ENCODE measurements around the gene HOXA5. TPM values are rescaled to one million over a fixed set of nuclear protein-coding genes. Genes with fewer than 3 reads are reported as not detected.

HOXA5 gene
- total and polyA plus RNA-seq, 2 donors (not counting 3 experiments of a cell fraction or from before 2014, with no cell fraction given), result 18.6 to 18.8 TPM

DNA sequence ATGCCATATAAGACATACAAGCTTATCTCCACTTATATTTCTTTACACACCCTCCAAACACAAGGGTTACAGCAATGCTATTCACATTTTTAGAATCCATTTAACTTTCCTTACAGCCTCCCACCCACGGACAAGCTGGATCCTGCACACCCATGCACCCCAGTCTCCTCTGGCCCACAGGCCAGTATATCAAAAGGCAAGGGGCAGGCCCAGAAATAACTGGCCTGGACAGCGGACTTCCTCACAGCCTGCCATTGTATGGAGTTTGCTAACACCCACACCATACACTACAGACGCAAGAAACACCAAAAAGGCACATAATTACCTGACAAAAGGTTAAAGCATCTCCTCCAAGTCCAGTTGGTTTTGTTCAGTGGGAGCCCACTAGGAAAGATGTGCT is 24.9 kb downstream of the HOXA5 start:
- no TSS peak for BruUV-seq (replicated peaks)
- no peak for DNase-seq (ENCODE audit: low read depth, low spot score)
- Histone ChIP-seq H3K79me2 (ENCODE audit: control insufficient read depth, insufficient read depth, low read length) (peaks cover 94% of the 10 kb centered on the region), H3K9ac (replicated peaks; ENCODE audit: extremely low read depth, insufficient read depth, low read length) (peak overlapping the region; percentile 97), H3K27me3 (ENCODE audit: control insufficient read depth in 2 of 2, insufficient read depth in 2 of 2, low read length in 2 of 2) (no peaks in the 10 kb centered on the region), H3K4me2 (ENCODE audit: insufficient read depth, low read length) (peak overlapping the region; percentile 97), H3K9me3 (replicated peaks; ENCODE audit: control insufficient read depth, insufficient read depth, low read length) (no peaks in the 10 kb centered on the region), H3K36me3 (ENCODE audit: control insufficient read depth in 2 of 2, extremely low read depth in 1 of 2, insufficient read depth in 2 of 2, low read length in 2 of 2) (no peaks in the 10 kb centered on the region), H3K27ac (ENCODE audit: insufficient read depth, low read depth, low read length) (peak overlapping the region; percentile 96), H3K4me3 (replicated peaks in 1 of 3; ENCODE audit: insufficient read depth in 1 of 3, low read depth in 1 of 3, low read length in 3 of 3) (peak overlapping the region in 1 of 3 experiments; percentile 91), H4K20me1 (replicated peaks; ENCODE audit: control insufficient read depth, extremely low read depth, insufficient read depth, low read length) (no peaks in the 10 kb centered on the region), H3K9me1 (replicated peaks; ENCODE audit: control insufficient read depth, extremely low read depth, insufficient read depth, low read length) (no peaks in the 10 kb centered on the region), H3K4me1 (ENCODE audit: control insufficient read depth, extremely low read depth, insufficient read depth, low read length) (peaks cover 79% of the 10 kb centered on the region), H2AFZ (ENCODE audit: low read depth, low read length) (no peak overlapping the region)
- dilution Hi-C loops (cut with MboI; ENCODE audit: extremely low pct_ligation_motif_present, low sequenced_read_pairs) (no loop called here), intact Hi-C loops (cut with micrococcal nuclease) (loop anchor here (1.0 to 10.0 kb wide), 5 partner anchors 12 to 964 kb away; partner anchors contain the start of genes HOXA4, NFE2L3 and SKAP2)
- TF ChIP-seq GATA2 (IDR thresholded peaks at IDR 0.05; ENCODE audit: insufficient read depth, insufficient read length, low read depth, low read length) (no peak), EZH2 (IDR thresholded peaks at IDR 0.05; ENCODE audit: borderline replicate concordance, low read depth, low read length, severe bottlenecking) (no peak), FOS (IDR thresholded peaks at IDR 0.05; ENCODE audit: borderline replicate concordance, insufficient read depth, low read length) (no peak), MYC (IDR thresholded peaks at IDR 0.05; ENCODE audit: low read depth, low read length) (no peak), POLR2A (IDR thresholded peaks at IDR 0.05; ENCODE audit: low read depth, low read length) (no peak), POLR2AphosphoS5 (IDR thresholded peaks at IDR 0.05; ENCODE audit: insufficient read depth, low read depth, low read length) (no peak), JUN (IDR thresholded peaks at IDR 0.05; ENCODE audit: borderline replicate concordance, insufficient read depth, insufficient read length, low read depth) (no peak)
- TF ChIP-seq, protein P1, sequence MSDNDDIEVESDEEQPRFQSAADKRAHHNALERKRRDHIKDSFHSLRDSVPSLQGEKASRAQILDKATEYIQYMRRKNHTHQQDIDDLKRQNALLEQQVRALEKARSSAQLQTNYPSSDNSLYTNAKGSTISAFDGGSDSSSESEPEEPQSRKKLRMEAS (IDR thresholded peaks at IDR 0.05; ENCODE audit: insufficient read depth, insufficient read length), result no peak
- TF ChIP-seq, protein P2, sequence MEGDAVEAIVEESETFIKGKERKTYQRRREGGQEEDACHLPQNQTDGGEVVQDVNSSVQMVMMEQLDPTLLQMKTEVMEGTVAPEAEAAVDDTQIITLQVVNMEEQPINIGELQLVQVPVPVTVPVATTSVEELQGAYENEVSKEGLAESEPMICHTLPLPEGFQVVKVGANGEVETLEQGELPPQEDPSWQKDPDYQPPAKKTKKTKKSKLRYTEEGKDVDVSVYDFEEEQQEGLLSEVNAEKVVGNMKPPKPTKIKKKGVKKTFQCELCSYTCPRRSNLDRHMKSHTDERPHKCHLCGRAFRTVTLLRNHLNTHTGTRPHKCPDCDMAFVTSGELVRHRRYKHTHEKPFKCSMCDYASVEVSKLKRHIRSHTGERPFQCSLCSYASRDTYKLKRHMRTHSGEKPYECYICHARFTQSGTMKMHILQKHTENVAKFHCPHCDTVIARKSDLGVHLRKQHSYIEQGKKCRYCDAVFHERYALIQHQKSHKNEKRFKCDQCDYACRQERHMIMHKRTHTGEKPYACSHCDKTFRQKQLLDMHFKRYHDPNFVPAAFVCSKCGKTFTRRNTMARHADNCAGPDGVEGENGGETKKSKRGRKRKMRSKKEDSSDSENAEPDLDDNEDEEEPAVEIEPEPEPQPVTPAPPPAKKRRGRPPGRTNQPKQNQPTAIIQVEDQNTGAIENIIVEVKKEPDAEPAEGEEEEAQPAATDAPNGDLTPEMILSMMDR (IDR thresholded peaks at IDR 0.05; ENCODE audit: extremely low read depth in 1 of 2, insufficient read depth in 1 of 2, low read depth in 1 of 2, low read length in 2 of 2), result no peak
- ChIA-PET POLR2A (interaction anchor here (0.9 to 1.9 kb wide), 7 partner anchors 9 to 78 kb away, joined by 3 to 5 read pairs (median 3); partner anchors contain the start of gene HOXA5), CTCF (interaction anchor here (1.1 to 9.1 kb wide), 4 partner anchors 12 to 61 kb away, joined by 5 to 70 read pairs (median 36); partner anchors contain the start of genes HOXA1 and HOXA5)
- no peak for FAIRE-seq
